Activated CD4-positive, alpha-beta T cell treated with anti-CD3 and anti-CD28 coated beads, Interleukin-2, amount 50 U/mL, for 4 hours (primary cell): ENCODE data around the gene PROX2.
A peak's percentile ranks its signal among the peaks of the same experiment; 100 is the strongest.

ENCODE experiments used
- DNase-seq, 2 experiments: peaks; one replicate each; pipeline ENCODE4 v3.0.0-alpha.2; 2020

PROX2 gene

DNA sequence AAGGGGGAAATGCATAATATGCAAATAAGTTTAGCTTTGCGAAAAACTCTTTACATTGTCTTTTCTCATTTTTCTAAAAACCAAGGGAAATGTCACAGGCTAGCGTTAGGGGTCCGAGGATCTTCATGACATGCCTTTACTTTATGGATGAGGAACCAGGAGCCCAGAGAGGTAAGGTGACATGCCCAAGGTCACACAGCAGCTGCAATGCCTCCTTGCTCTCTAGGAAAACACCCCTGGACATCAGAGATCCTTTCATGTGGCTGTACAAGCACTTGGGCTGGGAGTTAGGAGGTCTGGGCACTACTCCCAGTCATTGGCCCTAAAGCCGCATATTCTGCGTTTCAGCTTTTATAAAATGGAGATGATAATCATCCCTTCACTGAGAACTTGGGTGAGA, 741 bp downstream of the PROX2 start:
- DNase-seq: no peak

- no peak for DNase-seq
These were observed 4.1 kb downstream of the PROX2 start for GRCh38 chr14:74871819-74872218.

DNA sequence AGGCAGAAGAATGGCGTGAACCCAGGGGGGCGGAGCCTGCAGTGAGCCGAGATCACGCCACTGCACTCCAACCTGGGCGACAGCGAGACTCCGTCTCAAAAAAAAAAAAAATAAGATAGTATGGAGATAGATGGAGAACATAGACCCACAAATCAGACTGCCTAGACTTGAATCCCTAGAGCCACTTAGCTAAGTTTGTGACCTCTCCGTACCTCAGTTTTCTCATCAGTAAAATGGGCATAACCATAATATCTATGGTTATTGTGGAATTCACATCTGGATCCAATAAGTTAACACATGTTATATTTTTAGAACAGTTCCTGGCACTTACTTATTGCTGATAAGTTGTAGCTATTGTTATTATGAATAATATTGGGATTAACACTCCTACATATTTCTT, 7.2 kb downstream of the PROX2 start:
- DNase-seq: no peak

DNA sequence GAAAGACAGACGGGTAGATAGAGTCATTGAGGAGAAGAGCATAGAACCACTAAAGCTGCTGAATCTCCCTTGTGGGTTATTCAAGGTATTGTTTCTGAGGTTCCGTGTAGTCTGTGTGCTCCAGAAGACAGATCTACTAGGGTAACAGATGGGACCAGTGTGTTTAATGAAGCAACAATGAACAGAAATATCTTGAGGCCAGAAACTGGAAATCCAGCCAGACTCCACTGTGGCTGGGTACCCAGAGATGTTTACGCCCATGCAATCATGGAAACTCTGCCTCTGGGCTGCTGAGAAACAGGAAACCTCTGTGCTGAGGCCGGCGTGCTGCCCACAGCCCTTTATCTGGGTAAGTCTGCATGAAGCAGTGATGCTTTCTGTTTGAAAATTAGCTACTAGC, 8.3 kb downstream of the PROX2 start:
- DNase-seq: peak; percentile 35 to 47

DNA sequence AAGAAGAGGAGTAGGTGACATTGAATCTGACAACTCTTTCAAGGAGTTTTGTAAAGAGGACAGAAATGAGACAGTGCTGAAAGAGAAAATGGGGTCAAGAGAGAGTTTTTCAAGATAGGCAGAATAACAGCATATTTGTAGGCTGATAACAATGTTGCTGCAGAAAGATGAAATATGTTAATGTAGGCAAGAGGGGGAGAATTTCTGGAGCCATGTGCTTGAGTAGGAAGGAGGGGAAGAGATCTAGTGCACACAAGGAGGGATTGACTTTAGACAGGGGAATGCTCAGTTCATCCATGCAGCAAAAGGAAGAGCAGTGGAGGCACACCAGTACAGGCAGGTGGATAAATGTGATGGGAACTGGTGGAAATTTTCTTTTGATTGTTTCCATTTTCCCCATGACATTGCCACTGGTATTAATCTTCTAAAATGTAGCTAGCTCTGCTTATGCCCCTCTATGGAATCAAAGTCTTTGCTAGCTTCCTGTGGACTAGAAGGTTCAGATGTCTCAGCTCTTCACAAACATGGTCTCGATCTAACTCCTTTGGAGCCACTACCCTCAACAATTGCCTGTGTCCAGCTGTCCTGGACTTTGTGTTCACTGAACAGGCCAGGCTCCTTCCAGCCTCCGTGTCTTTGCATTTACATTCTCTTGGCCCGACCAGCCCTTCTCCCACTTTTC, 9.1 kb downstream of the PROX2 start:
- DNase-seq: no peak

DNA sequence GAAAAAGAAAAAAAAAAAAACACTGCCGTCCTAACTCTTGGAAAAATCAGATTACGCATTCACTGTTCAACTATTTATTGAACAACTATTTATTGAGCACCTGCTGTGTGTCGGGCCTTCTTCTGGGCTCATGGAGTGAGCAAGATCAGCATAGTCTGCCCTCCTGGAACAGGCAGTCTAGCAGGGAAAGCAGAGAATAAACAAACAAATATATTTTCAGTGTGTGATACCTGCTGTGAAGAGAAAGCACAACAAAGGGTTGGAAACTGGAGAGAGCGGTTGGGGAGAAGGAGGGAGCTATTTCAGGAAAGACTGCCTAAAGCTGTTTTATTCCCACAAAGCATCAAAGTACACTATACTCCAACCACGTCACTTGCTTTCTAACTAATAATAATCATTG, 10.8 kb downstream of the PROX2 start:
- no peak for DNase-seq

GRCh38 chr14:74864198-74864597, 11.7 kb downstream of the PROX2 start:
- no peak for DNase-seq

GRCh38 chr14:74863274-74863673, 12.7 kb downstream of the PROX2 start:
- DNase-seq: no peak

DNA sequence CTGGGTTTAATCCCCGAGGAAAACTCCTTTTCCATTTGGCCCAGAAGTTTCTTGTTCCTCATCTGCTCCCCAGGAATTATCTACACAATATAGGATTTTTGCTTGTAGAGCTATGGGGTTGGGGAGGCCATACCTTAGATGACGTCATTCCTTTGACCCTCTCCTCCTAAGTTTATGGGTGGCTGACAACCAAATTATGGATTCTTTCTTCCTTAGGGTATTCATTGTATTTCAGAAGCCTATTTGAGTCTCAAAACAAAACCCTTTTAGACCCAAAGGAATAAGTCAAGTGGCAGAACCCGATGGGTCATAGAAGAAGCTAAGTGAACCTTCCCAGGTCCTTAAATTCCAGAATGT, 14.2 kb downstream of the PROX2 start:
- DNase-seq: no peak

- DNase-seq: peak; percentile 91 to 96
These were observed 14.8 kb downstream of the PROX2 start for GRCh38 chr14:74860899-74861733.

GRCh38 chr14:74859757-74860552, 16.0 kb downstream of the PROX2 start:
- DNase-seq: no peak

- no peak for DNase-seq
These were observed 17.9 kb downstream of the PROX2 start for GRCh38 chr14:74858022-74858421.

DNA sequence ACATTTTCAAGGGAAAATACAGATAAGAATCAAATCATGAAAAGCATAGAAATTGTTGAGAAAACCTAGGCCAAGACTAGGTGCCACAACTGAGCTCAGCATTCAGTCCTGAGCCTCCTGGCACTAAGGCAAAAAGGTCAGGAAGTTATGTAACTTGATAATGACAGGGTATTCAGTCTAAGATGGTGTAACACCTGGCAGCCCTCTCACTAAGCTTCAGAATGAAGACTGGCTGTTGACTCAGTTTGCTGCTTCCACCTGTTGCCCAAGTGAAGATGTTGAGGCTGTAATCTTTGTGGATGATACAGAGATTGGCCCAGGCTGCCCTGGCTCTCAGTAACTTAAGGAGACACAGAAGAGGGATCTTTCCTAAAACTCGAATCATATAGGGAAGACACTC, 19.6 kb downstream of the PROX2 start:
- DNase-seq: no peak

GRCh38 chr14:74855945-74856344, 20.0 kb downstream of the PROX2 start:
- no peak for DNase-seq

GRCh38 chr14:74855021-74855420, 20.9 kb downstream of the PROX2 start:
- DNase-seq: no peak

GRCh38 chr14:74853581-74853980, 22.4 kb downstream of the PROX2 start:
- no peak for DNase-seq

GRCh38 chr14:74852922-74853530, 22.9 kb downstream of the PROX2 start:
- DNase-seq: no peak

DNA sequence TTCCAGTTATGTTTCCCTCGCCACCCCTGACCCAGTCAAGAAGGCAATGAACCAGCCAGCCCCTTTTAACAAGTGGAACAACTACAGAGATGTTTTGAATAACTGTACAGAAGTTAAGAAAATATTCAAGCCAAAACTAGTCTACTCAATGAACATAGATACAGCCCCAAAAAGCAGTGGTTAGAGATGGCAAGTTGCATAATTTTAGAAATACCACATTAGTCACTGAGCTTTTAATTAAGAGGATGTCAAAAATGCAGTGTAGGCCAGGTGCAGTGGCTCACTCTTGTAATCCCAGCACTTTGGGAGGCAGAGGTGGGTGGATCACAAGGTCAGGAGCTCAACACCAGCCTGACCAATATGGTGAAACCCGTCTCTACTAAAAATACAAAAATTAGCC, 27.2 kb downstream of the PROX2 start:
- DNase-seq: no peak

- no peak for DNase-seq
These were observed 28.8 kb downstream of the PROX2 start for GRCh38 chr14:74846968-74847665.

DNA sequence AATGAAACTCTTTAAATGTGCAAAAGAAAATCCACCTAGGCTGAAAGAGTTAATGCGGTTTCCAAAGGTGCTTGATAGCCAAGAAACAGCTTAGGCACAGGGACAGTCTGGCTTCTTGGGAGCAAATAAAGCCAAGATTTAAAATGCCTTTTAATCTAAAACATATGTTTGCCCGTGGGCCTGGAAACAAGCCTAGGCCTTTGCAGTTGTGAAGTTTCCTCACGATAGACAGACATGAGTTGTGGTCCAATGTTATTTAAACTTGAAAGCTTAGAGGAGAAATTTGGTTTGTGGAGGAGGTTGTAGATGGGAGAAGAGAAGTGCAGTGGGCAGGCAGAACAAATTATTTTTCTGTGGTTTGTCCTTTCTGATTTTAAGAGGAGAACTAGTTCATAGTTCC, 29.8 kb downstream of the PROX2 start:
- DNase-seq: no peak

DNA sequence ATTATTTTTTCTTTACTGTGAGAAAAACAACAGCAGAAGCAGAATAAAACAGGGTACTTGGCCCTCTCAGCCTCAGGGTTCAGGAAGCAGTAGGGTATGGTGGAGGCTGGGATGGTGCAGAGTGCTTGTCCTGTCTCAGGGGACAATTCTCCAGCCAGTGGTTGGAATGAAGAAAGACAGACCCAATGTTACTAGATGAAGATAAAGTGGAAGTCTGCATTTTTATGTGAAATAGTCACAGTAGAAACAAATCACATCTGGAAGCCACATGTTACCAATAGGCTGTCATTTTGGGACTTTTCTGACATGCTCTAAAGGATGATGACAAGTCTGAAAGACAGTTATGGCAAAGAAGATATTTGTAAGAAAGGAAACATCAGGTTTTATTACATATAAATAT, 32.3 kb downstream of the PROX2 start:
- DNase-seq: no peak
